GM18526 (cell line): ENCODE measurements around the gene LAMA5.

Experiments used
- POLR2A ChIP-seq: IDR thresholded peaks from 3 replicates; pipeline ENCODE4 v1.6.1; 2011; ENCODE audit not compliant: insufficient read length; ENCODE audit errors: extremely low read depth

The LAMA5 gene

DNA sequence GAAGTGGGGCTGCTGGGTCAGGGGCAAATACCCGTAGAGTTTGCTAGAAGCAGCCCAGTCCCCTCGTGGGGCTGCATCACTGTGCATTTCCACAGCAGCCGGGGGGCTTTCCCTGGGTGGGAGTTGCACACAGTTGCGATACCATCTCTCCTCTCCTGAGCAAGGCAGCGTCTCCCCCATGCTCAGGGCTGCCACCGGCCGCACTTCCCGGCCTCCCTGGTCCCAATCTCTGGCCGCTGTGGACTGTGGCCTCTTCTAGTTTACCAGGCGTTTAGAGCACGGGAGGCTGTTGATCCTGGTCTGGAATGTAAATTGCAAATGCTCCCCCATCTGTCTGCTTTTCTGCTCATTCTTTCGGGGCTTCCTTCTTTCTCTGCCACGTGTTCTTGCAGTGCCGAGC, 97.7 kb downstream of the LAMA5 start:
- TF ChIP-seq POLR2A: no peak

DNA sequence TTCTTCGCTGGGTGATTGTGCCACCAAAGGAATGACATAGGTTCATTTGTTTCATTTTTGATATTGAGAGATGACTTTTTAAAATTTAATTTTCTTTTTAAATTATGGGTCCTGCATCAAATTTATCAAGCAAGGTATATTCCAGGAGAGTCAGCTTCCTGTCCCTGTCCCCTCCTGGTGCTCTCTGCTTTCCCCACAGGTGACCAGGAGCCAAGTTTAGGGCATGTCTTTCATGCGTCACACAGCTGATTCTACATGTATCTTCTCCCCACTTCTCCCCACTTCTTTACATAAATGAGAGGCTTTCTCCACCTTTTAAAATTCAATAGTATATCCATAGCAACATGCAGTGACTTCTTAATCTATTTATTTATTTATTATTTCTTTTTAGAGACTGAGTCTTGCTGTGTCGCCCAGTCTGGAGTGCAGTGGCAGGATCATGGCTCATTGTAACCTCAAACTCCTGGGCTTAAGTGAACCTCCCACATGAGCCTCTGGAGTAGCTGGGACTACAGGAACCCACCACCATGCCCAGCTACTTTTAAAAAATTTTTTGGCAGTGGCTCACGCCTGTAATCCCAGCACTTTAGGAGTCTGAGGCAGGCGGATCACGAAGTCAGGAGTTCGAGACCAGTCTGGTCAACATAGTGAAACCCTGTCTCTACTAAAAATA, 98.7 kb downstream of the LAMA5 start:
- no peak for TF ChIP-seq POLR2A

DNA sequence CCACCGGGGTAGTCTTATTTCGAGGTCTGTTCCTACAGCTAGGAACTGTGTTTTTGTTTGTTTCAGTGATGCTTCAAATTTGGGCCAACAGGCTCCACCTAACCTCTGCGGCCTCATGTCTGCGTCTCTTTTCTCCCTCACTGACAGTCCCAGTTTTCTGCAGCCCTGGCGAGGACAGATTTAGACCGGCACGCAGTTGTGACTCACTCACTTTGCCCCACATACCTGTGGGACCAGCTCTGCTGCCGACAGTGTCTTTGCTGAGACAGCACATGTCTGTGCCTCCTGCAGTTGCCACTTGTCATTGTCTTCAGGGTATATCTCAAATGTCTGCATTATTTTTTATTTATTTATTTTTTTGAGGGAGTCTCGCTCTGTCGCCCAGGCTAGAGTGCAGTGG, 99.6 kb downstream of the LAMA5 start:
- TF ChIP-seq POLR2A: no peak

GRCh38 chr20:62266851-62267250, 100.3 kb downstream of the LAMA5 start:
- no peak for TF ChIP-seq POLR2A

DNA sequence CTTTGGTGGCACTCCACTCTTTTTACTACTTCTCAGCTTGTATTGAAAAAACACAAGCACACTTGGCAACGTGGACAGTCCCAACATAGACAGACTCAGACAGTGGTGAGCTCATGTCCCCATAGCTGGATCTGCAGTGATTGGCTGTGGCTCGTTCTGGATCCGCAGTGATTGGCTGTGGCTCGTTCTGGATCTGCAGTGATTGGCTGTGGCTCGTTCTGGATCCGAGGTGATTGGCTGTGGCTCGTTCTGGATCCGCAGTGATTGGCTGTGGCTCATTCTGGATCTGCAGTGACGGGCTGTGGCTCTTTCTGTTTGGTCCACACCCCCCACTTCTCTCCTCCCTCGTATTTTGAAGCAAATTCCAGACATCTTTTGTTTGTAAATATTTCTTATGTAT, 100.8 kb downstream of the LAMA5 start:
- TF ChIP-seq POLR2A: no peak

GRCh38 chr20:62265365-62265764, 101.7 kb downstream of the LAMA5 start:
- TF ChIP-seq POLR2A: no peak

DNA sequence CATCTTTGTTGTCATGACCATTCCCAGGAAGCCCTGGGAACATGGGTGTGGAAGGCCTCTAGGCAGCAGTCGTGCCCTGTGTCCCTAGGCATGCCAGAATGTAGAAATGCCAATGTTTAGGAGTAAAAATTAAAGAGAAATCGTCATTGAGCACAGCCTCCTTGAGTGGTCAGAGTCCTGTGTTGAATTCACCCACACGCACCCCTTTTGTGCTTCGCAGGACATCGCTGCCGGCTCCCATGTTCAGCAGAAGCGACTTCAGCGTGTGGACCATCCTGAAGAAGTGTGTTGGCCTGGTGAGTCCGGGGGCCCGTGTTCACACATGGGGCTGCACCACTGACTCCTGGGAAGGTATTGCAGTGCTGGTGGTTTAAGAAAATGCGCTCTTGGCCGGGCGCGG, 103.7 kb downstream of the LAMA5 start:
- TF ChIP-seq POLR2A: no peak

- no peak for TF ChIP-seq POLR2A
These were observed 105.0 kb downstream of the LAMA5 start for GRCh38 chr20:62262064-62262463.

- no peak for TF ChIP-seq POLR2A
These were observed 107.9 kb downstream of the LAMA5 start for GRCh38 chr20:62259294-62259565.
